ENCODE measurements around the gene BIN1.

DNA sequence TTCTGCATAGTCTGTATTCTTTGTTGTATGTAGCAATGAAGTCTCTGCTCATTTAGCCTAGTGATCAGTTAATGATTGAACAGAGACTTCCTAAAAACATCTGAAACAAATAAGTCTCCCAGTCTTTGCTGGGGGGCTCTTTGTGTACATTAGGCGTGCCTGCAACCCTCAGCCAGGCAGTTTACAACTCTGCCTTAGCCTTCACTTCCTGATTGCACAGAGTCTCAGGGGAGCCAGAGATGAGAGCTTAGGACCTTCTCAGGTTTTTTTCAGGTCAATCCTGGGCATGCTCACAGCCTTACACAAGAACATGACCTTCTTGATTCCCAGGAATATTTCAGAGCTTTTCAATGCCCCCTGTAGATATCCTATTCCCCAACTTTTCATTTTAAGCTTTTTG is 44.0 kb upstream of the BIN1 start:
- no peak for TF ChIP-seq EZH2 (IDR thresholded peaks at IDR 0.05)
- TF ChIP-seq, protein P1, sequence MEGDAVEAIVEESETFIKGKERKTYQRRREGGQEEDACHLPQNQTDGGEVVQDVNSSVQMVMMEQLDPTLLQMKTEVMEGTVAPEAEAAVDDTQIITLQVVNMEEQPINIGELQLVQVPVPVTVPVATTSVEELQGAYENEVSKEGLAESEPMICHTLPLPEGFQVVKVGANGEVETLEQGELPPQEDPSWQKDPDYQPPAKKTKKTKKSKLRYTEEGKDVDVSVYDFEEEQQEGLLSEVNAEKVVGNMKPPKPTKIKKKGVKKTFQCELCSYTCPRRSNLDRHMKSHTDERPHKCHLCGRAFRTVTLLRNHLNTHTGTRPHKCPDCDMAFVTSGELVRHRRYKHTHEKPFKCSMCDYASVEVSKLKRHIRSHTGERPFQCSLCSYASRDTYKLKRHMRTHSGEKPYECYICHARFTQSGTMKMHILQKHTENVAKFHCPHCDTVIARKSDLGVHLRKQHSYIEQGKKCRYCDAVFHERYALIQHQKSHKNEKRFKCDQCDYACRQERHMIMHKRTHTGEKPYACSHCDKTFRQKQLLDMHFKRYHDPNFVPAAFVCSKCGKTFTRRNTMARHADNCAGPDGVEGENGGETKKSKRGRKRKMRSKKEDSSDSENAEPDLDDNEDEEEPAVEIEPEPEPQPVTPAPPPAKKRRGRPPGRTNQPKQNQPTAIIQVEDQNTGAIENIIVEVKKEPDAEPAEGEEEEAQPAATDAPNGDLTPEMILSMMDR (IDR thresholded peaks at IDR 0.05) = no peak
- no peak for TF ChIP-seq EZH2phosphoT487 (IDR thresholded peaks at IDR 0.05)

Data from neural progenitor cell (in vitro differentiated cells).